ENCODE measurements around the gene LRRC15.

The LRRC15 gene

GRCh38 chr3:194352667-194353246 is 16.8 kb downstream of the LRRC15 start:
- DNase-seq (ENCODE audit: insufficient read length, low spot score) = no peak
- no peak for TF ChIP-seq CTCF (IDR thresholded peaks at IDR 0.05; ENCODE audit: insufficient read depth, missing control alignments)
- FAIRE-seq = no peak

- FAIRE-seq (no peak), DNase-seq (ENCODE audit: insufficient read length, low spot score) (no peak)
- no peak for TF ChIP-seq CTCF (IDR thresholded peaks at IDR 0.05; ENCODE audit: insufficient read depth, missing control alignments)
Measured at GRCh38 chr3:194351952-194352536, 17.5 kb downstream of the LRRC15 start.

GRCh38 chr3:194351080-194351672 is 18.4 kb downstream of the LRRC15 start, which contains the start of gene CPN2:
Gene CPN2 (minus strand): TSS chr3:194351328. CDS start chr3:194342702, 8,626 bp downstream.
- no peak for FAIRE-seq
- no peak for DNase-seq (ENCODE audit: insufficient read length, low spot score)

GRCh38 chr3:194350726-194351071 is 18.8 kb downstream of the LRRC15 start:
- DNase-seq (ENCODE audit: insufficient read length, low spot score) (no peak), FAIRE-seq (no peak)
- no peak for TF ChIP-seq CTCF (IDR thresholded peaks at IDR 0.05; ENCODE audit: insufficient read depth, missing control alignments)

More at GRCh38 chr3:194351080-194351672, 18.4 kb downstream of the LRRC15 start, which contains the start of gene CPN2:
- TF ChIP-seq CTCF (IDR thresholded peaks at IDR 0.05; ENCODE audit: insufficient read depth, missing control alignments) = no peak

- no peak for DNase-seq (ENCODE audit: insufficient read length, low spot score)
- TF ChIP-seq CTCF (IDR thresholded peaks at IDR 0.05; ENCODE audit: insufficient read depth, missing control alignments) = no peak
- no peak for FAIRE-seq
Measured at GRCh38 chr3:194348354-194348753, 21.2 kb downstream of the LRRC15 start.

- TF ChIP-seq CTCF (IDR thresholded peaks at IDR 0.05; ENCODE audit: insufficient read depth, missing control alignments) = no peak
- FAIRE-seq (no peak), DNase-seq (ENCODE audit: insufficient read length, low spot score) (no peak)
Measured at GRCh38 chr3:194346621-194347020, 22.9 kb downstream of the LRRC15 start.

- TF ChIP-seq CTCF (IDR thresholded peaks at IDR 0.05; ENCODE audit: insufficient read depth, missing control alignments) = no peak
- DNase-seq (ENCODE audit: insufficient read length, low spot score) (no peak), FAIRE-seq (no peak)
Measured at GRCh38 chr3:194346035-194346434, 23.5 kb downstream of the LRRC15 start.

Measured in D721Med (cell line).